GM12872 (cell line): ENCODE measurements around the gene CDC37.

Source experiments
- CTCF ChIP-seq: IDR thresholded peaks from 3 replicates; pipeline ENCODE4 v1.5.1; 2011; ENCODE audit warnings: low read depth, mild to moderate bottlenecking, low read length, moderate library complexity; ENCODE audit not compliant: insufficient read depth

CDC37 gene

GRCh38 chr19:10408511-10409283 lies 5.4 kb upstream of the CDC37 start:
- TF ChIP-seq CTCF: no peak

GRCh38 chr19:10407096-10407495 lies 3.8 kb upstream of the CDC37 start:
- no peak for TF ChIP-seq CTCF

GRCh38 chr19:10406191-10406590 lies 2.8 kb upstream of the CDC37 start:
- TF ChIP-seq CTCF: no peak

GRCh38 chr19:10404888-10405820 lies 1.8 kb upstream of the CDC37 start:
- TF ChIP-seq CTCF: no peak

- TF ChIP-seq CTCF: no peak
These were observed 802 bp downstream of the CDC37 start for GRCh38 chr19:10402441-10403038.

- no peak for TF ChIP-seq CTCF
These were observed 3.5 kb downstream of the CDC37 start for GRCh38 chr19:10399878-10400277.

- no peak for TF ChIP-seq CTCF
These were observed 4.5 kb downstream of the CDC37 start for GRCh38 chr19:10398819-10399218.
